ENCODE measurements around the gene NTNG2.
A peak's percentile ranks its signal among the peaks of the same experiment; 100 is the strongest.

NTNG2 gene

DNA sequence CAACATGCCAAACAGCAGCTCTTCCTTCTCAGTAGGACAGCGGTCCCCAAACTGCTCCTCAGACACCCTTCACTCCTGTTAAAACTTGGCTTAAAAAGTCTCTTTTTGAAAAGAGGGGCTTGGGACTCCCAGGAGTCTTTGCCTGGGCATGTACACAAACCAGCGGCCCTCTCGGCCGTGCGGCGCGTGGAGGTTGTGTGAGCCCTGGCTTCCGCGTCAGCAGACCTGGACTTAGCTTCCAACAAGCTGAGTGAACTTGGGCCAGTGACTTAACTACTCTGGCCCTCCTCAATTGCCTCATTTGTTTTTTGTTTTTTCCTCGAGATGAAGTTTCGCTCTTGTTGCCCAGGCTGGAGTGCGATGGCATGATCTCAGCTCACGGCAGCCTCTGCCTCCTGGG, 15.3 kb upstream of the NTNG2 start:
- no peak for DNase-seq (ENCODE audit: low read depth in 3 of 3)

DNA sequence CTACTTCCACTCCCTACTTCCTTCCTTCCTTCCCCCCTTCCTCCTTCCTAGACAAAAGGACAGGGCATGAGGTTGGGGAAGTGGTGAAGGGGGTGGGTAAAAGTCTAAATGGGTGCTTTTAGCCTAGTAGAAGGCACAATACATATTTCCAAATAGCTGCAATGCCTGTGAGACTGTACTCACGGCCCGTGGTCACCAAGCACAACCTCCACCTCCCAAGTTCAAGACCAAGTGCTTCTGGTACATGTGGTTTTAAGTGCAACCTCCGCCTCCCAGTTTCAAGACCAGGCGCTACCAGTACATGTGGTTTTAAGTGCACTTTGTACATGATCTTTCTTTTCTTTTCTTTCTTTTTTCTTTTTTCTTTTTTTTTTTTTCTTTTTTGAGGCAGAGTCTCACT, 14.5 kb upstream of the NTNG2 start:
- DNase-seq (ENCODE audit: low read depth in 3 of 3): no peak

DNA sequence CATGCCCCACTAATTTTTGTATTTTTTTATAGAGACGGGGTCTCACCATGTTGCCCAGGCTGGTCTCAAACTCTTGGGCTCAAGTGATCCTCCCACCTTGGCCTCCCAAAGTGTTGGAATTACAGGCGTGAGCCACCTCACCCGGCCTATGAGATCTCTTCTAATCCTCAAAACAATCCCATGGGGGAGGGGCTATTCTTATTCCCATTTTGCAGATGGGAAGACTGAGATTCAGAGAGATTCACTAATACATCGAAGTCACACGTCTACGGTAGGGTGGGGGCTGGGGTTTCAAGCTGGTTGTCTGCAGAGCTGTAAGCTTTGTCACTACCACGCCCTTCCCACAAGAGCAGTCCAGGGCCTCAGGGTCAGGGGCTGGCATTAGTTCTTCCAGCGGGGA, 14.0 kb upstream of the NTNG2 start:
- DNase-seq (ENCODE audit: low read depth in 3 of 3): no peak

DNA sequence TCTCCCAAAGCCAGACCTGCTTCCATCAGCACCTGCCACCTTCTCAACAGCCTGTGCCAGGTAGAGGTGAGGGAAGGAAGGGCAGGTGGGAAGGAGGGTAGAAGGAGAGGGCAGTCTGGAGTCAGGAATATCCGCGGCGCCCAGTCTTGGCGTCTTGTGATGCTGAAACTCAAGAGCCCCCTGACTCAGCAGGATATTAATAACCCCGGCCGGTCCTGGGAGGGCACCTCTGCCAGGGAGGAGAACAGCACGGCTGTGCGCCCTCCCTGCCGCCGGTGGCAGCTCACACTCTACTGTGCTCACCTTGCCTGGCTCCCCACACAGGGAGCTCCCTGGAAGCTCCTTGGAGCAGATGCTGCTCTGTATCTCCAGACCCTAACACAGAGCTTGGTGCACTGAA, 11.6 kb upstream of the NTNG2 start:
- no peak for DNase-seq (ENCODE audit: low read depth in 3 of 3)

DNA sequence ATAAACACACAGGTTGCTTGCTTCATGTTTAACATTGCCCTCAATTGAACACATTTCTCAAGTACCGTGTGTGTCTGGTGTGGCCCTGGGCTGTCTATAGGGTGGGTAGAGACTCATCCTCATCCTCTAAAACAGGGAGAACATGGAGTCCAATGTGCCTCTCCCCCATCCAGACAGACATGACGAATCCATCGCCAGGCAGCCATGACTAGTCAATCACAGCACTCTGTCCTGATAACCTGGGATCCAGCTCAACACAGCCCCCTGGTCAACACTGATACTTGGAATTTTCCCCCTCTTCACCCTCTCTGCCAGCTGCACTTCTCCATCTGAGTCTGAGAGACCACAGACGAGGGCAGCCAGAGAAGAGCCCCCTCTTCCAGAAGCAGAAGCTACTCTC, 10.7 kb upstream of the NTNG2 start:
- DNase-seq (ENCODE audit: low read depth in 3 of 3): no peak

DNA sequence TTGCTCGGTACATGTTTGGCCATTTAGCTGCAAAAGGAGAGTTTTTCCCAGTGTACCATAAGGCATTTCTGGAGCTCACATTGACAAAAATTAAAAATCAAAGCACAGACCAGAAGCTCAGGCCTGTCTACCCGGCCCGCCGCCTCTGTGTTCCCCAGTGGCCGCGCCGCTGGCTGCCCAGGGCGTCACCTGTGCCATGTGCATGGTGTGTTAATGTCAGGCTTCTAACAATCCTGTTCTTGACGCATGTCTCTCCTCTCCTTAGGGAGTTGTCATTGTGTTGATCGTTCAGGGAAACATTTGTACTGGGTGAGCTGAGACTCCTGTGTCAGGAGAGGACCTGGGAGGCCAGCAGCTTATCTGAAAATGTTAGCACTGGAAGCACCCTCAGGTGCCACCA, 9.6 kb upstream of the NTNG2 start:
- DNase-seq (ENCODE audit: low read depth in 3 of 3): no peak

DNA sequence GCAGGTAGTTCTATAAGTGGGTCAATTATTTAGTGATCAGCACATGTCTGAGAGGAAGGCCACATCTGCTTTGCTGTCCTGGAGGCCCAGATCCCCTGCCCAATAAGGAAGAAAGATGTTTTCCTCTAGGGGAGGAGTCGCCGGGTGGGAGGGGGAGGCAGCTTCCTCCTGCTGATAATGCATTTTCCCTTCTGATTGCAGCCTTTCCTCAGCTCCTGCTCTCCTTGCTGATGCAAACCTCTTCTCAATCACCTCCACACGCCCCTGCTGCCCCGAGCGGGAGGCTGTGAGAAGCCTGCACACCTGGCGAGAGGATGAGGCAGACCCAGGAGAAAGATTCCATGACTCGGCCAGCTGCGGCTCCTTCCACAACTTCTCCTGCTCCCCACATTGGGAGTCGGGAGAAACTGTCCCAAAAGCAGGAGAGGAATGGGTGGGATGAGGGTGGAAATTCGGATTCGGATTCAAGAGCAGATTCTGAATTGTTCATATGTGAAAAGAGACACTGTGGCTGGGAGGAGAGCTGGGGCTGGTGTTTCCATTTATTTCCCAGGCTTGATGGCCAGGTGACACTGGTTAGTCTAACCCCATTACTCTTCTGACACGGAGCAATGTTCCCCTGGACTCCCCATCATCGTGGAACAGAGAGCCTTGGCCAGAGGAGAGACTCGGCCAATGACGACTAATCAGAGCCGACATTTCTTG, 6.8 kb upstream of the NTNG2 start:
- no peak for DNase-seq (ENCODE audit: low read depth in 3 of 3)

DNA sequence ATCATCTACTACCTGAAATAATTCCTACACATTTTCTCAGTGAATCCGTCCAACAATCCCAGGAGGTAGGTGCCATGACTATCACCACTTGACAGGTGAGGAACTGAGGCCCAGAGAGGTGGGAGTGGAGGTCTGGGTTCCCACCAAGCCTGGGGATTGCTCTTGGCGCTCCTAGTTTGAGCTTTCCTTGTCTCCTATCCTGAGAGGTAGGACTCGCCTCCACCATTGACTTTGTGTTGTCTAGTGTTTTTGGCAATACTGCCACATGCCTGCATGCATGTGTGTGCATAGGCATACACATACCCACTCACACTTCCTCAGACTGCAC, 6.3 kb upstream of the NTNG2 start:
- no peak for DNase-seq (ENCODE audit: low read depth in 3 of 3)

DNA sequence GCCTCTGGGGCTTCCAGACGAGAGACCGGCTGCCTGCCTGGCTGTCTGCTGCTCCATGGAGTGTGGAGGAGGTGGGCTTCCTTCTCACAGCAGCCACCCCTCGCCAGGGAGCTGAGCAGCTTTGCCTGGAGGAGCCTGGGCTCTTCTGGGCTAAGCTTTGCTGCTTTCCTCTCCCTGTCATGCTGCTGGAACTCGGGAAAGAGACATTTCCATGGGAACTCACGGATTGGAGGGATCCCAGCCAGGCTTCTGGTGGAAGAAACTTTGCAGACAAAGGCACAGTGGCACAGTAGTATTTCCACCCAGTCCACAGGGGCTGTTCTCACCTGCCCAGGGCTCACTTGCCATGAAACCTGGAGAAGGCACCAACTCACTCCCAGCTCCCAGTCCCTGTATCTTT, 5.6 kb upstream of the NTNG2 start:
- DNase-seq (ENCODE audit: low read depth in 3 of 3): no peak

DNA sequence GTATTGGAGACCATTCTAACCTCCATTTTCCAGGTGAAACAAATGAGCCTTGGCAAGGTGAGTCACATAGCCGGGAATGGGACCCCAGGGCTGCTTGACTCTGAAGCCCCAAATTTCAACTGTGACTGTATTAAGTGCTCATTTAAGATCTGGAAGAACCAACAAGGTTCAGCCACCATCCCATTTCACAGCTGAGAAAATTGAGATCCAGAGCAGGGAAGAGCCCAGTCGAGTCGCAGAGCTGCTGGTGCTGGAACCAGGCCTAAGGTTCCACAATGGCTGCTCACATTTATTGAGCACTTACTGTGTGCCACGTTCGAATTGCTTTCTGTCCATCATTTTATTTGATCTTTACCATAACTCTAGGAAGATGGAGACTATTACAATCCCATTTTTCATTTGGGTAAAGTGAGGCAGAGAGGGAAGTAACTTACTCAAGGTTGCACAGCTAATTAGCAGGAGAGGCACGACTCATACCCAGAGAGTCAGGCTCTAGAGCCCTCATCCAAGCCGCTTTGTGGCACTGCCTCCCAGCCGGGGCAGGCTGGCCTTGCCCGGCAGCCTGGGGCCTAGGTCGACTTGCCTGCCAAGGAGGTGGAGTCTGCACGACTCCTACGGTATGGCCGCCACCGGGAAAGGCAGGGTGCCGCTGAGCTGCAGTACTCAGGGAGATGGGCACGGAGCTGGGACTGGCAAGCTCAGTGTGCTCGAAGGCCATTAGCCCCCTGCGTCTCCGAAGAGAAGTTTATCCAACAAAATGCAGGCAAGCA, 4.3 kb upstream of the NTNG2 start:
- no peak for DNase-seq (ENCODE audit: low read depth in 3 of 3)

DNA sequence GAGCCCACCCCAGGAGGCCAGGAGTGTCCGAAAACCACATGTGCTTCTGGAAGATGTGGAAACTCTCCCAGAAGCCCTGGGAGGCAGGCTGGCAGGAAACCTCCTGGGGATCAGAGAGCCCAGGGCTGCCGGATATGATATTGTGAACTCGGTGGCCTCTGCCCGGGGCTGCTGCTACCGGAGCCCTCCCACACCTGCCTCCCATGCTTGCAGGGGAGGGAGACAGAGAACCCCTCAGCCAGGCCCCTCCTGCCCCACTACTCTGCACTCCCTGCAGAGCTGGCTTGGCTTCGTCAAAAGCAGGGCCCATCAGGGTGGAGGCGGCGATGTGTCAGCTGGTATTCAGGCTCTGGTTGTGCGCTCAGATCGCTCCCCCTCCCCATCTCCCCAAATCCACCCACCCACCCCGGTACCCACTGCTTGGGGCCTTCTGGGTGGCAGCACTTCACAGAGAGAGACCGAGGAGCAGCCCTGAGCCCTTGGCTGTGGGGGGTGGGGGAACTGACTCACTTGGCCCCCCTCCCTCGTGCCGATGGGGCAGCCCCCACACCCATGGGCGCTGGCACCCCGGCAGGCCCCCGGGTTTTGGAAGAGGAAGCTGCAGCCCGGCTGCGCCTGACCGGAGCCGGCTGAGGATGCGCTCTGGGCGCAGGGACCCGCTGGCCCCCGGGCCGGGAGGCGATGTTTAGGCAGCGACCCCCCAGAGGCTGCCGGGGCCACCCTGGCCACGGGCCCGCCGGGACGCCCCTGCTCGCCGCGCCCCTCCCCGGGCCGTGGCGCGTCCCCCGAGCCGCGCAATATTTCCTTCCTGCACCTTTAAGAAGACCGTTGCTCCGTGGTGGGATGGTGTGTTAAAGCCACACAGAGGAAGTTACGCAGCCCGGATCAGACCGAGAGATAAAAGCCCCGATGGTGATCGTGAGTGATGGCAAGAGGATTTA, 786 bp upstream of the NTNG2 start:
- DNase-seq (ENCODE audit: low read depth in 3 of 3): peak in 2 of 3 donors; percentile 9 to 21

DNA sequence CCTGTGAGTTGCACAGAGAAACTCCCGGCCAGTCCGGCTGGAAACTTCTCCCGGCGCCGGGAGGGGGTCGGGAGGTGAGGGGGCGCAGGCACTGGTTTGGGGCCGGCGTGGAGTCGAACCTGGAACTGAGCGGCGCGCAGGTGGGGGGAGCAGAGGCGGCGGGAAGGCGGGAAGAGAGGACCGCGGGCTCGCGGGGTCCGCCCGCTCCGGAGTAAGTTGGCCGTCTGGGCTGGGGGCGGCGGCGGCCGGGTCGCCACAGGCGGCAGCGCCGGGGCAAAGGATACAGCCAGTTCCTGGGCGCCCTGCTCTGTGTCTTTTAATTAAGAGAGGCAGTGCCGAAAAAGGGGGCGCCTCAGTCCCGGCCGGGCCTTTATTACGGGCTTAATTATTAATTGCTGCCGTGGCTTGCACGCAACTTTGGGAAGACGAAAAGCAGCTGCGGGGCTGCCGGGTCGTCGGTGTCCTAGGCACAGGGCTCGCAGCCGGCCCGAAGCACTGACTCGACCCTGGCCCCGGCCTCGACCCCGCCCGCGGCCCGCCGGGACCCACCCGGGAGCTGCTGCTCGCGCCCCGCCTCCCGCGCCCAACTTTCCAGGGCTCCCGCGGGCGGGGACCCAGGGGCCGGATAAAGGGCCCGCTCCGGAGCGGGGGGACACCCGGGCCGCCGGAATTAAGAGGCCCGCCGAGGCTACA, 1.1 kb downstream of the NTNG2 start:
- DNase-seq (ENCODE audit: low read depth in 3 of 3): no peak

DNA sequence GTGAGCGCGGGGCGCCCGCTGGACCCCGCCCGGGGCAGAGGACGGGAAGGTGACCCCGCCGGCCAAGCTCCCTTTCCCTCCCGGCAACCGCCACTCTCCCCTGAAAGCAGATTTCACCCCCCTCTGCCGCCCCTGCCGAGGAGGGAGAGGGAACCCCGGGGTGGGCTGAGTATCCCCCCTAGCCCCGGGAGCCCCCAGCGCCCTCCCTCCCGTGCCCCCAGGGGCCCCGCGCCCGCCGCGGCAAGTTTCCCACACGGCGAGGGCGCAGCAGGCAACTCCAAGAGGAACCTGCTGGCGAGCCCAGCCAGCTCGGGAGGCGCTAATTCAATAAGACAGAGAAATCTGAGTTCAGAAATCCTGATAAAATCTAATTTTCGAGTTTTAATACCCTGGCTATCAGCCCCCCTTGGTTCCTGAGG, 1.6 kb downstream of the NTNG2 start:
- no peak for DNase-seq (ENCODE audit: low read depth in 3 of 3)

DNA sequence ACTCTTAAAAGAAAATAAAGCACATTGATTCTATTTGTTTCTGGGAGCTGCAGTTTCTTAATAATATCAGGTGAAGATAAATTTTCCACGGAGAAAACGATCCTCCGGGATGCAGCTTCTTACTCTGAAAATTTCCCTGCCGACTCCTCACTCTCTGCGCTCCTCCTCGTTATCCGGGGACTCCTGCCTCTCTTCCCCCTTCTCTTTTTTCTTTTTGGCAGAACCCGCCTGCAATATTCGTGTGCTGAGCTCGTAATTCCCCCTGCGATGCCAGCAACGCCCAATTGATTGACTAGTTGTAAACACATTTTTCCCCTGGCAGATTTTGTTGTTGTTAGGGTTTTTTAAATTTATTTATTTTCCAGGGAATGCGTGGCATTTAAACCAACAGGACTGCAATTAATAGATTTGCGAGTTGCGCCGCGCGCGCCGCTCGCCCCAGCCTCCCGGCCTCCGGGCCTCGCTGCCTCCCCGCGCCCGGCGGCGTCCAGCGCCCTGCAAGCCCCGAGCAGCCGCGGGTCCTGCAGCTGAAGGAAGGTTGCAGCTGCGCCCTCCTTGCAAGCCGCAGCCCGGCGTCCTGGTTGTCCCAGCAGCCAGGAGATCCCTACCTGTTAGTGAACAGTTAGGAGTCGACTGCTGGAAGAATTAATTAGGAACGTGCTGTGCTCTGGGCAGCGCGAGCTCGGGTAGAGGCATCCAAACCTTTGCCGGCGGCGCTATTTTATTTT, 2.2 kb downstream of the NTNG2 start:
- DNase-seq (ENCODE audit: low read depth in 3 of 3): no peak

DNA sequence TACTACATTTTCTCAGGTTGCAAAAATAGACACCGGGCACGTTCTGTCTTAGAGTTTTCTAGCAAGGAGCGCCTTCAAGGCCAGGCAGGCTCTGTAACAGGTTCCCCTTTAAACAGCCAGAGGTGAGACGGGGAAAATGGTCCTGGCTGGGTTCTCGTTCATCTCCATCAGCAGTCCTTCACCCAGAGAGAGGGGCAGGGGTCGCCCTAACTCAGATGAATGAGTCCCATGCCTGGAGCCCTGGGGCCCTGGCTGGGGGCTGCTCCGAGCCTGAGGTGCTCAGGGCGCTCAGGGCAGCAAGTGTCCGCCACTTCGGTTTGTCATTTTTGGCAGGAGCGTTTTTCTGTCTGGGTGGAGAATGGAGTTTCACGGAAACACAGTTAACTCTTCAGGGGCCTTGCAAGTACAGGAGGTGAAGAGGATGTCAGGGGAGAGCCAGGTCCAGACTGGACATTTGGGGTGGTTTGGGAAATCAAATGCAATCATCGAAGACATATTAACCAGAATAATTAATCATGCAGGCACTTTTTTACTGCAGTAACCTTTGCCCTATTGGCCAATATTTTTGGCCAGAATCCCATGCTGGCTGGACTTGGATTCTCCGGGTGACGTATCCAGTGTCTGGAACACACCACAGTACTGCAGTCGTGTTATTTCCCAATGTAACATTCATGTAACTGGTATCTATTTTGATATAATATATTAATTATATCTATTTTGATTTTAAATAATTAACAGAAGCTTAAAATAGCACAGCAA, 2.9 kb downstream of the NTNG2 start:
- no peak for DNase-seq (ENCODE audit: low read depth in 3 of 3)

DNA sequence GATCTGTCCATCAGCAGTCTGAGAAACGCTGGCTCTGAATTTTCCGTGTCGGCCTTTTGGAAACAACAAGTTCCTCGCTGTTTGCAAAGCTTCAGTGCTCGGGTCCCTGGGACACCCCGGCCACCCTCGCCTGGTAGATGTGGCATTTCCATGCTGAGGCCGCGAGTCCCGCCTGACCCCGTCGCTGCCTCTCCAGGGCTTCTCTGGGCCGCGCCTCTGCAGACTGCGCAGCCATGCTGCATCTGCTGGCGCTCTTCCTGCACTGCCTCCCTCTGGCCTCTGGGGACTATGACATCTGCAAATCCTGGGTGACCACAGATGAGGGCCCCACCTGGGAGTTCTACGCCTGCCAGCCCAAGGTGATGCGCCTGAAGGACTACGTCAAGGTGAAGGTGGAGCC, 4.7 kb downstream of the NTNG2 start:
- no peak for DNase-seq (ENCODE audit: low read depth in 3 of 3)

DNA sequence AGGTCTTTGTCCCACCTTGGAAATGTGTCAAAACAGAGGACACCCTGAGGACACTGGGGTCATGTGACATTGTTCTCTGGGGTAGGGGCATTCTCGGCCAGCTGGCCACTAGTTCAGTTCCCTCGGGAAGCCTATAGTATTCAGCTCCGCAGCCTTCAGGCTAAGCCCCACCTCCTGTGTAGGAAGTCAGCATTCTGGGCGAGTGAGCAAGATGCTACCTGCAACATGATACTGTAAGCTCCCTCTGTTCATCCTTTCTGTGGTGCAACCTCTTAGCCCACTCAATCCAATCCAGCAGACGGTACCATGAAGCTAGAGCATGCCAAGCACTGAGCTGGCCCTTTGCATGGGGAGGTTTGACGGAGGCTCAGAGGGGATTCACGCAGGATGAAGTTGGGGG, 5.3 kb downstream of the NTNG2 start:
- no peak for DNase-seq (ENCODE audit: low read depth in 3 of 3)

DNA sequence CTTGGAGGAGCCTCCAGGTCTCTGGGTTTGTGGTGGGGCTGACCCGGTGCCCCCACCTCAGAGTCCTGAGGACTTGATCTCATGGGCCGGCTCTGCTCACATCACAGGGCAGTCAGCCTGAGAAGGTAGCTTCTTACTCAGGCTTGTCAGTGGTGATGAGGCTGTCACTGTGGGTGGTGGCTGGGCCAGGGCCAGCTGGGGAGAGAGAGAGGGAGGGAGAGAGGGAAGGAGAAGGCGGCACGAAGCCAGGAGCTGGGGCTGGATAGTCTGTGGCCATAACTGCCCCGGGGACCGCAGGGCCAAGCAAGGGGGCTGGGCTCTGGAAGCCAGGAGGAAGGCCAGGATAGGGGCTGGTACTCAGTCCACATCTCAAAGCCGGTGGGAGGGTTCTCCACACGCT, 6.5 kb downstream of the NTNG2 start:
- DNase-seq (ENCODE audit: low read depth in 3 of 3): no peak

DNA sequence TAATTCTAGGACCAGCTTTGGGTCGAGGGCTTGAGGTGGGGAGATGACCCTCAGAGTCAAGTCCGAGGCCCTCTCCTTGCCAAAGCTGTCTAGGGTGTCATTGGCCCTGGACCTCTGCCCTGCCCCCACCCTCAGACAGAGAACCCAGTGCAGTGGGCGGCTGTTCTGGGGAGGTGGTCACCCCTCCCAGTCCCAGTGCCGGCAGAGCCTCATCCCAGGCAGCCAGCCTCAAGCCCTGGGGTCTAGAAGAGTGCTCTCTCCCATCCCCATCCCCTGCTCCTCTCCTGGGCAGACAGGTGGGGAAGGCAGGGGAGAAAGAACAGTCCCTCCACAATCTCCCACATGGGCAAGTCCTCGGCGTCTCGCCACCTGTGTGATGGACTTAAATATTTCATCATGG, 7.0 kb downstream of the NTNG2 start:
- DNase-seq (ENCODE audit: low read depth in 3 of 3): no peak

DNA sequence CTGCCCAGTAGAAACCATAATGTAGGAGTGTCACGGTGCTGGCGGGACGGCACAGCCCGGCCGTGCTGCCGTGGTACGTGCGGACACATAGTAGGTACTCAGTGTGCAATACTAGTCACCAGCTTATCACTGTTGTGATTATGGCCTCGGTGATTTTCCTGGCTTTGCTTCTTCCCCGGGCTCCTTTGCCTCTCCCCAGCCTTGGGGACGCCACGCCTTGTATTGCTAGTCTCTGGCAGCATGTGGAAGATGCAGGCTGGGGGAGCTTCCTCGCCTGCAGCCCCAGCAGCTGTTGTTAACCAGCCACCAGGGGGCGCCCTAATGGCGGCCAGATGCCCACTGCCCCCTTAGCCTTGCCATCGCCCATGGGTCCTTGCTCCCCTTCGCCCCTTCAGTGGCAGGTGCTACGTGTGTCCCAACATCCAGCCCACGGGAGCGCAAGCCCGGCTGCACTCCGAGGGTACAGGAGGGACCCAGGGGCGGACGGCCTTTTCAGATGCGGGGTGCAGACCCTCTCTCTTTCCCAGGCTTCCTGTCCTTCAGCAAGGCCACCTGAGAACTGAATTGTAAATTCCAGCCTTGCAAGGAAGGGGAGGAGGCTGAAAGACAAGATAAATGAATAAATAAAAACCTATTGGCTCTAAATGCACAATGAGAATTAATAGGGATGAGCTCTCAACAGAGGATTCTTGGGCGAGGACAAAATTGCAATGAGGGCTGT, 8.0 kb downstream of the NTNG2 start:
- peak; percentile 19 to 51 (median 29) for DNase-seq (ENCODE audit: low read depth in 3 of 3)

All from stimulated activated CD4-positive, alpha-beta T cell treated with anti-CD3 and anti-CD28 coated beads, TNF-alpha, amount 100 ng/mL, for 48 hours (primary cell).